Mucosa of descending colon (tissue), 3 donors: Measurements from ENCODE around the gene TWSG1. TPM values are rescaled to one million over a fixed set of nuclear protein-coding genes. Genes with fewer than 3 reads are reported as not detected.
"Not testable (repeated sequence)": the region's sequence is repeated elsewhere in the genome, so short reads cannot be mapped to it uniquely, and the experiment has no call there.

Experiments used
- ATAC-seq: fragments of 200-7000 bp; cut with Tn5 transposase; one replicate; pipeline ENCODE4 v1.9.1; 2020; ENCODE audit warnings: mild to moderate bottlenecking, moderate library complexity
- DNase-seq, 3 donors: peaks; one replicate each; pipeline ENCODE4 v3.0.0-alpha.2; 2020
- H3K36me3 ChIP-seq: fragments of 200-600 bp; one replicate; pipeline ENCODE4 v1.8.0; 2021; ENCODE audit warnings: low read depth, mild to moderate bottlenecking
- H3K4me1 ChIP-seq: fragments of 200-600 bp; one replicate; pipeline ENCODE4 v1.8.0; 2021; ENCODE audit warnings: low read depth, mild to moderate bottlenecking
- H3K4me3 ChIP-seq: fragments of 200-600 bp; one replicate; pipeline ENCODE4 v1.8.0; 2021; ENCODE audit warnings: mild to moderate bottlenecking
- H3K9me3 ChIP-seq: fragments of 200-600 bp; one replicate; pipeline ENCODE4 v1.8.0; 2021; ENCODE audit warnings: mild to moderate bottlenecking
- CTCF ChIP-seq: fragments of 200-600 bp; IDR thresholded peaks from one replicate; pipeline ENCODE4 v1.8.0; 2022; ENCODE audit warnings: antibody characterized with exemption, mild to moderate bottlenecking
- intact Hi-C, 2 donors: fragments of 100-400 bp; cut with DNase I in 1 of 2; cut with micrococcal nuclease in 1 of 2; formaldehyde crosslinking; loops; one replicate each; pipeline versions ENCODE4 v1.11.0 to v1.11.1; 2022; cut with DNase I, micrococcal nuclease
- total RNA-seq, 3 donors: library from RNA; stranded (reverse); fragmentation: NEBNext Ultra II Directional in 2 of 3; extraction: Animal tissue kit (Norgen Biotek cat#: 25700) in 2 of 3; gene quantifications; one replicate each; pipeline versions ENCODE4 v1.2.1 to v1.2.4, GENCODE V29; 2021 to 2023
- donor health status: DM: no; HTN: no; CAD: no; lungs with moderate emphysema.
- donor health status: DM: no; HTN: no; CAD: no.
- donor health status: DM: no; HTN: yes; CAD: no.

TWSG1 gene
- total RNA-seq, 3 donors from 2014 or later, result 10.5 to 45.3 (median 17.8) TPM

- TF ChIP-seq CTCF, result no peak
- no peak for DNase-seq
- Histone ChIP-seq H3K36me3 (no peaks in the 10 kb centered on the region), H3K4me1 (no peaks in the 10 kb centered on the region), H3K4me3 (no peak overlapping the region), H3K9me3 (no peaks in the 10 kb centered on the region)
- no peak for ATAC-seq
- intact Hi-C loops, result no loop called here
Observed at GRCh38 chr18:9437672-9438071, 103.1 kb downstream of the TWSG1 start.

GRCh38 chr18:9441061-9441460 lies 106.5 kb downstream of the TWSG1 start:
- intact Hi-C loops, result no loop called here
- H3K9me3 ChIP-seq, result no peaks in the 10 kb centered on the region
- DNase-seq (no peak), ATAC-seq (no peak)
- no peak overlapping the region for H3K4me3 ChIP-seq
- H3K36me3 ChIP-seq, result no peaks in the 10 kb centered on the region
- no peak for TF ChIP-seq CTCF
- no peaks in the 10 kb centered on the region for H3K4me1 ChIP-seq

DNA sequence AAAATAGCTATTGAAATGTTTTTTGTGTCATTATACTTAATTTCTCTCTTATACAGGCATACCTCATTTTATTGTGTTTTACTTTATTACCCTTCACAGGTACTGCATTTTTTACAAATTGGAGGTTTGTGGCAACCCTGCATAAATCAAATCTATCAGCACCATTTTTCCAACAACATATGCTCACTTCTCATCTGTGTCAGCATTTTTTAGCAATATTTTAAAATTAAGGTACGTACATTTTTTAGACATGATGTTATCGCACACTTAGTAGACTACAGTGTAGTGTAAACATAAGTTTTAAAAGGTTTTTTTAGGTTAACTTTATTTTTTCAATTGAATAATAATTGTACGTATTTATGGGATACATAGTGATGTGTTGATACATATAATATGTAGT lies 110.0 kb downstream of the TWSG1 start:
- Histone ChIP-seq H3K4me1 (no peaks in the 10 kb centered on the region), H3K9me3 (peaks cover 5% of the 10 kb centered on the region), H3K4me3 (no peak overlapping the region), H3K36me3 (no peaks in the 10 kb centered on the region)
- no peak for ATAC-seq
- TF ChIP-seq CTCF, result no peak
- intact Hi-C loops, result no loop called here
- DNase-seq, result no peak

DNA sequence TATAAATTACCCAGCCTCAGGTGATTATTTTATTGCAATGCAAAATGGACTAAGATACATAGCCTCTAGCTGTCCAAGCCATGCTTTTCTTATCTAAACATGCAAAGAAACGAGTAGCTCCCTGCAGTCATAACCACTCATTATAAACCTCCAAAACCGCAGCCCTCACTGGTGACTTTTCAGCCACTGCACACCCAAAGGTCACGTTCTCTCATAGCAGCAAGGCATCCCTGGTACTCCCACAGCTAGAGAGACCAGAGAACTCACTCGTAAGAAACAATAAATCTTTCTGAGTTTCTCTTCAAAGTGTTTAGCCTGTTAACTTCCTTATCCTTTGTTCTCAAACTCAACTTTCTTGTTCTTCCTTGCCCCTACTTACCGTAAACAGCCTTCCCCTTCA lies 112.3 kb downstream of the TWSG1 start:
- intact Hi-C loops, result no loop called here
- Histone ChIP-seq H3K4me1 (no peaks in the 10 kb centered on the region), H3K36me3 (no peaks in the 10 kb centered on the region), H3K4me3 (no peak overlapping the region), H3K9me3 (peaks cover 5% of the 10 kb centered on the region)
- ATAC-seq (no peak), DNase-seq (no peak)
- no peak for TF ChIP-seq CTCF

DNA sequence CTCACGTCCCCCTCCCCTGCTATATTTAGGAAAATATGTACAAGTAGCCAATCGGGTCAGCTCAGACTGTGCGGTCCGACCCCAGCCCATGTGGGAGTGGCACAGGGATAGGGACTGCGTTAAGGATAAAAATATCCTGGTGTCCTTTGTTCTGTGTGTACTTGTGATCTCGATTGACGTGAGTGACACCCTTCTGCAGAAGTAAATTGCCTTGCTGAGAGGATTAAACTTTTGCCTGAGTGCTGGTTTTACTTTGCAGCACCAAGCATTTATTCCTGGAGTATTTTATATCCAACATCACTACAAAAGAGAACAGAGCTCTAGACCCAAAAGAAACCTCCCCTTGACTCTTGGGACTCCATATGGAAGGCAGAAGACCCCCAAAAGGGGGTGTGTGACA lies 112.8 kb downstream of the TWSG1 start:
- no peaks in the 10 kb centered on the region for H3K4me1 ChIP-seq
- H3K4me3 ChIP-seq, result no peak overlapping the region
- peaks cover 5% of the 10 kb centered on the region for H3K9me3 ChIP-seq
- ATAC-seq, result no peak
- DNase-seq, result no peak
- no peak for TF ChIP-seq CTCF
- no peaks in the 10 kb centered on the region for H3K36me3 ChIP-seq
- intact Hi-C loops, result no loop called here

GRCh38 chr18:9449600-9450414 lies 115.2 kb downstream of the TWSG1 start:
- ATAC-seq, result no peak

DNA sequence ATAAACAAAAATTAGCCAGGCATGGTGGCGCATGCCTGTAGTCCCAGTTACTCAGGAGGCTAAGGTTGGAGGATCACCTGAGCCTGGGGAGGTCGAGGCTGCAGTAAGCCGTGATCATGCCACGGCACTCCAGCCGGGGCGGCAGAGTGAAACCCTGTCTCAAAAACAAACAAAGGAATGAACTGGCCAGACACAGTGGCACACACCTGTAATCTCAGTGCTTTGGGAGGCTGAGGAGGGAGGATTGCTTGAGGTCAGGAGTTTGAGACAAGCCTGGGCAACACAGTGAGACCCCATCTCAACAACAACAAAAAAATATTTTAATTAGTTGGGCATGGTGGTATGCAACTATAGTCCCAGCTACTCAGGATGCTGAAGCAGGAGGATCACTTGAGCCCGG lies 116.3 kb downstream of the TWSG1 start:
- peaks cover 13% of the 10 kb centered on the region for H3K9me3 ChIP-seq
- H3K36me3 ChIP-seq, DNase-seq, intact Hi-C loops, ATAC-seq, H3K4me3 ChIP-seq, H3K4me1 ChIP-seq: not testable (repeated sequence)

More at GRCh38 chr18:9449600-9450414, 115.2 kb downstream of the TWSG1 start:
- DNase-seq, result no peak
- no peak for TF ChIP-seq CTCF
- no peaks in the 10 kb centered on the region for H3K4me1 ChIP-seq
- no peaks in the 10 kb centered on the region for H3K36me3 ChIP-seq
- intact Hi-C loops, result no loop called here
- H3K4me3 ChIP-seq, result no peak overlapping the region
- peaks cover 5% of the 10 kb centered on the region for H3K9me3 ChIP-seq
